ENCODE results near the gene SBSN. TPM values are rescaled to one million over a fixed set of nuclear protein-coding genes. Genes with fewer than 3 reads are reported as not detected.

The SBSN gene
- total and polyA plus RNA-seq, 10 of the 15 experiments (the other 5 are each of a cell fraction or from before 2014, with no cell fraction given), result 0.09 TPM; not detected in 9

- in situ Hi-C loops (cut with MboI) (no loop called here), intact Hi-C loops (cut with micrococcal nuclease; ENCODE audit: unreplicated experiment) (no loop called here)
- no peak overlapping the region for H3K27ac ChIP-seq (ENCODE audit: control insufficient read depth, insufficient read depth)
- no peaks in the 10 kb centered on the region for H3K27me3 ChIP-seq (replicated peaks in 1 of 2; ENCODE audit: control insufficient read depth in 2 of 2, insufficient read depth in 2 of 2, low read length in 1 of 2)
- FAIRE-seq (no peak), DNase-seq (ENCODE audit: low read depth, low spot score) (no peak), ATAC-seq (no peak)
- RAD21 ChIA-PET (ENCODE audit: unreplicated experiment), result no interaction called here
- BruUV-seq (replicated peaks), result no TSS peak
- POLR2A ChIA-PET, result interaction anchor here (1.7 kb wide), 1 partner anchor 29 kb away, joined by 6 read pairs; no protein-coding TSS in a partner anchor
- no peak overlapping the region for H3K4me2 ChIP-seq (ENCODE audit: control insufficient read depth, insufficient read depth)
- H3K9me3 ChIP-seq (replicated peaks; ENCODE audit: control insufficient read depth, insufficient read depth, low read length), result no peaks in the 10 kb centered on the region
- H2AFZ ChIP-seq (ENCODE audit: control insufficient read depth, low read depth, low read length), result no peak overlapping the region
- CTCF ChIA-PET, result interaction anchor here (1.0 to 1.2 kb wide), 4 partner anchors 9 to 187 kb away, joined by 3 to 4 read pairs (median 3); no protein-coding TSS in a partner anchor
- H3K79me2 ChIP-seq (ENCODE audit: control insufficient read depth, insufficient read depth, low read length), result peaks cover 7% of the 10 kb centered on the region
- no peak overlapping the region for H3K4me3 ChIP-seq
- no peak overlapping the region for H3K9ac ChIP-seq (ENCODE audit: control insufficient read depth, insufficient read depth, low read length)
- SMC1A ChIA-PET (ENCODE audit: uncharacterized antibody, unreplicated experiment), result interaction anchor here (1.4 kb wide), 1 partner anchor 30 kb away, joined by 9 read pairs; no protein-coding TSS in a partner anchor
- peaks cover 21% of the 10 kb centered on the region for H3K4me1 ChIP-seq (ENCODE audit: control insufficient read depth, insufficient read depth, low read length)
- H3K36me3 ChIP-seq (ENCODE audit: control insufficient read depth in 2 of 2, insufficient read depth in 2 of 2, low read length in 1 of 2), result peaks cover 0 to 2% of the 10 kb centered on the region in 2 experiments; a peak in 2 of 4 replicates
- 99% methylated on average over 9 of the region's 12 CpGs for WGBS (ENCODE audit: insufficient coverage, insufficient replicate concordance, low lambda C conversion rate, missing lambda C conversion rate)
- H4K20me1 ChIP-seq (ENCODE audit: control insufficient read depth, insufficient read depth), result no peaks in the 10 kb centered on the region
- no peak for TF ChIP-seq SMAD1 (IDR thresholded peaks at IDR 0.05; ENCODE audit: low read depth, partially characterized antibody)
- no peak for TF ChIP-seq CHD1 (IDR thresholded peaks at IDR 0.05; ENCODE audit: low read depth, low read length)
- TF ChIP-seq IRF3 (IDR thresholded peaks at IDR 0.05), result no peak
- no peak for TF ChIP-seq NFYA (IDR thresholded peaks at IDR 0.05; ENCODE audit: borderline replicate concordance, low read depth, low read length)
- TF ChIP-seq RAD21 (IDR thresholded peaks at IDR 0.05; ENCODE audit: insufficient read depth, low read depth, low read length), result no peak
- no peak for TF ChIP-seq BRCA1 (IDR thresholded peaks at IDR 0.05; ENCODE audit: low read depth, low read length)
- no peak for TF ChIP-seq SUZ12 (IDR thresholded peaks at IDR 0.05; ENCODE audit: unreplicated experiment)
- no peak for TF ChIP-seq E2F4 (IDR thresholded peaks at IDR 0.05; ENCODE audit: low read depth, low read length)
- no peak for TF ChIP-seq NRF1 (conservative IDR thresholded peaks at IDR 0.05; ENCODE audit: low read depth, low read length)
- no peak for TF ChIP-seq BHLHE40 (IDR thresholded peaks at IDR 0.05; ENCODE audit: borderline replicate concordance in 1 of 2, low read depth in 2 of 2, low read length in 1 of 2)
- TF ChIP-seq HDAC2 (IDR thresholded peaks at IDR 0.05), result no peak
- TF ChIP-seq CBX3 (IDR thresholded peaks at IDR 0.05; ENCODE audit: borderline replicate concordance, low read depth), result no peak
- no peak for TF ChIP-seq HCFC1 (IDR thresholded peaks at IDR 0.05; ENCODE audit: low read length)
- TF ChIP-seq ZNF687 (IDR thresholded peaks at IDR 0.05), result no peak
- no peak for TF ChIP-seq MLLT1 (IDR thresholded peaks at IDR 0.05)
Measured at GRCh38 chr19:35539850-35540249, 11.7 kb upstream of the SBSN start.

All from GM12878 (cell line).